GM23338 (cell line): Measurements from ENCODE around the gene ATP10B.

Experiments
- CTCF ChIP-seq, 2 experiments: fragments of 200-600 bp in 1 of 2; sonication (generic) in 1 of 2; conservative IDR thresholded peaks; 2 replicates each; pipeline versions ENCODE4 v1.5.1 to v1.6.1; 2016 to 2017; ENCODE audit warnings: antibody characterized with exemption in 2 of 2, low read depth in 2 of 2, mild to moderate bottlenecking in 2 of 2, moderate library complexity in 1 of 2
- ETS1 ChIP-seq: IDR thresholded peaks from 2 replicates; pipeline ENCODE4 v1.6.1; 2016; ENCODE audit warnings: antibody characterized with exemption
- EZH2 ChIP-seq: fragments of 200-600 bp; sonication (generic); IDR thresholded peaks from one replicate; pipeline ENCODE4 v1.8.0; 2017; ENCODE audit warnings: antibody characterized with exemption, mild to moderate bottlenecking, low read depth; ENCODE audit not compliant: unreplicated experiment
- POLR2AphosphoS5 ChIP-seq: IDR thresholded peaks from 2 replicates; pipeline ENCODE4 v1.6.1; 2016; ENCODE audit warnings: antibody characterized with exemption, low read depth
- REST ChIP-seq: IDR thresholded peaks from one replicate; pipeline ENCODE4 v1.6.1; 2018; ENCODE audit warnings: antibody characterized with exemption; ENCODE audit not compliant: unreplicated experiment

GRCh38 chr5:160627921-160628618 lies 223.9 kb downstream of the ATP10B start:
- TF ChIP-seq CTCF (conservative IDR thresholded peaks at IDR 0.05; ENCODE audit: low read depth in 2 of 2) (no peak), POLR2AphosphoS5 (no peak), EZH2 (no peak), ETS1 (no peak), REST (no peak)
